ENCODE results near the gene TOX3.

The TOX3 gene

GRCh38 chr16:52563767-52564611 lies 17.0 kb upstream of the TOX3 start:
- DNase-seq = no peak

GRCh38 chr16:52562770-52563169 lies 15.8 kb upstream of the TOX3 start:
- no peak for DNase-seq

DNA sequence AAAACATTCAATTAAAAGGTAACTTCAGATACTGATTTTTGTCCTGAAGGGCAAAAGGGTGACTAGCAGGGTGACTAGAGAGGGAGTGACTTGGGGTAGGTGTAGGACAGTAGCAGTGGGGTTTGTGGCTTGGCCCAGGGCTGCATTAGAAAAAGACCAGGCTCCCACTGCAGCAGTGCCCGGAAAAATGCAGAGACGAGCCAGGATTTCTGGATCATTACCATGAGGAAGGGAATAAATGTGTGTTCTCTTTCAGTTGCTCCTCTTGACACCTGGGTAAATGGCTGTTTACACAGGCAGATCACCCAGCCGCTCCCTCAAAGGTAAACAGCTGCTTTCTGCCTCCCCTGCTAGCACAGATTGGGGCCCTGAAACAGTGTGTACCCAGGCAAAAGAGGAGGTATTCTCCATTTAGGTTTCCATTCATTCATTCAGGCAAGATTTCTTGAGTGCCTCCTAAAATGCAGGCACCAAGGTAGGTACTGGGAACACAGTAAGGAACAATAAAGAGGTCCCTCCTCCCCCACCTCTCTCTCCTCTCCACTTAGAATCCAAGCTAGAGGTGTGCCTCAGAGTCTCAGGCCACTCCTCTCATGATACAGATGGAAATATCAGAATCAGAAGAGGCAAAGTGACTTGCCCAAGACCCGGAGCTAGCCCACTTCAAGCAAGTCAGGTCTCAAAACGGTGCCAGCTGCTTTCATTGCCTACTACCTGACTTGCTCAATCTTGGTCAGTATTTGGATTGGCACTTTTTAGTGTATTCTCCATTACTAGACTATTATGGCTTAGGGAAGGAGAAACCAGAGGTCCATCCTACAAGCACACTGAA lies 15.2 kb upstream of the TOX3 start:
- DNase-seq = no peak

DNA sequence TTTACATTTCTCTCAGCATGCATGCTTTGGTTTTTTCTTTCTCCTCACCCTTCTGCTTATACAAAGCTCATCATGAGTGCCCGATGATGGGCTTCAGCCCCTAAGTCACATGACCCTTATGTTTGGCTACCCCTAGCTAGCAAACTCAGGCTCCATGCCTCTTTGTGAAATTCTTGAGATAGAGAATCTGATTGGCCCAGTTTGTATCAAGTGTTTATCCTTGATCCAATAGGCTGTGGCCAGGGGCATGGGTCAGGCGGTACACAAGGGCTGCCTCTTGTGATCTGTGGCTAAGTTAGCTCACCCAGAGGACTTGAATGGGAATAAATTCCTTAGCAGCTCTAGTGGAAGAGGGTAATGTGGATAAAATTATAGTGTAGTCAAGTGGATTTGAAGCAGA lies 11.5 kb upstream of the TOX3 start:
- no peak for DNase-seq

DNA sequence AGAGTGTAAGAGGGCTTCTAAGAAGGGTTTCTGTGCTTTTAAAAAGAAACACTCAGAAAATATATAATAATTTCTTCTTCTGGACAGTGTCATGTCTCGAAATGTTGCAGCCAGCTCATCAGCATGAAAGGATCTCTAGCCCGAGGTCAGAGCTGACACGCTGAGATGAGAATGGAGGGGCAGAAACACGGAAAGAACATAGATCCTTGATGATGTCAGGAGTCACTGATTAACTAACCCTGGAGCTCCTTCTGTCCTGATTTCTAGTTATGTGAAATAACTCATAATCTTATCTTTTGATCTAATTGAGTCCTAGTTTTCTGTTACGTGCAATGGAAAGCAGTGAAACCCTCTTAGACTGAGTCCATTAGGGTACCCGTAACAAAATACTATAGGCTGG lies 10.3 kb upstream of the TOX3 start:
- DNase-seq = no peak

- no peak for DNase-seq
Measured at GRCh38 chr16:52556083-52556482, 9.1 kb upstream of the TOX3 start.

- DNase-seq = no peak
Measured at GRCh38 chr16:52555572-52555971, 8.6 kb upstream of the TOX3 start.

GRCh38 chr16:52554334-52554733 lies 7.4 kb upstream of the TOX3 start:
- no peak for DNase-seq

- DNase-seq = no peak
Measured at GRCh38 chr16:52553322-52553721, 6.4 kb upstream of the TOX3 start.

DNA sequence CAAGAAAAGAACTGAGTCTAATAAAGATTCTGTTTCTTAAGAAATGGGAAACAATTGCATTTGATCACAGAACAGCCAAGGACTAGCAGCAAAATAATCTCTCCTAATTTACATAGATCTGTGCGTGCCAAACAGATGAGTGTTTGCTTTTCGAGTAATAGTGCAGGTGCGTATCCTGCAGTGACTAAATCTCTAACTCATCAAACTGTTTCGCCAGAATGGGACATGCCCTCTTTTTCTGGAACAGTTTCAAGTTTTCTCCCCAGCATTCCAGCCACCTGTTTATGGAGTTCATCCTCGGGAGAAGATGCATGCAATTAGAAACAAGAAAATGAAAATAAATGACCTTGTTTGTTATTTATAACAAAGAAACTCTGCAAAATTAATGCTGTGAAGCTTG lies 5.7 kb upstream of the TOX3 start:
- DNase-seq = no peak

DNA sequence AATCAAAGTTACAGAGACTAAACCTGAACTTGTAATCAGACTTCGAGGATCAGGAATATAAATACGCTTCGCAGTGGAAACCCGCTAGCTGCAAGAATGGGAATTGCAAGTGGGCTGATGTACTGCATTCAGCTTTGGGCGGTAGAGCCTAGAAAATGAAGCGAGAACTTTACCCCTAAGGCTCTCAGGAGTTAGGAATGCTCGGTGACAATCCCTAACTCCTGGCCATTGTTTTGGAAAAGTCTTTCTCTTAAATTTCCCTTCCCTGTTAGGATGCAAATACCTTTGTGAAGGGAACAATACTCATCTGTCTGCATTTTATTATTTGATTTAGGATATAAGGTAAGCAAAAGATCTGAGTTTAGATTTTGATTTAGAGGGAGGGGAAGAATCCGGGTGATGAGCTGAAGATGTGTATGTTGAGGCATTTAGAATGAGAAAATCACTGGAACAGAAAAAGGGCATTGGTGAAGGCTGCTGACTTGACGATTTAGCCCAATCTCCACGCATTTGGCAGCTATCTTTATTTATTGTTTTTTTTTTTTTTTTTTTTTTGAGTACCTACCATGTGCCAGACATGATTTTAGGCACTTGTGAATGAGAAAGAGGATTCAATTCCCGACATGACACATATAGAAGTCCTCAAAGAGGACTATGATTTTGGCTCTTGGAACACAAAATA lies 2.2 kb upstream of the TOX3 start:
- DNase-seq = no peak

DNA sequence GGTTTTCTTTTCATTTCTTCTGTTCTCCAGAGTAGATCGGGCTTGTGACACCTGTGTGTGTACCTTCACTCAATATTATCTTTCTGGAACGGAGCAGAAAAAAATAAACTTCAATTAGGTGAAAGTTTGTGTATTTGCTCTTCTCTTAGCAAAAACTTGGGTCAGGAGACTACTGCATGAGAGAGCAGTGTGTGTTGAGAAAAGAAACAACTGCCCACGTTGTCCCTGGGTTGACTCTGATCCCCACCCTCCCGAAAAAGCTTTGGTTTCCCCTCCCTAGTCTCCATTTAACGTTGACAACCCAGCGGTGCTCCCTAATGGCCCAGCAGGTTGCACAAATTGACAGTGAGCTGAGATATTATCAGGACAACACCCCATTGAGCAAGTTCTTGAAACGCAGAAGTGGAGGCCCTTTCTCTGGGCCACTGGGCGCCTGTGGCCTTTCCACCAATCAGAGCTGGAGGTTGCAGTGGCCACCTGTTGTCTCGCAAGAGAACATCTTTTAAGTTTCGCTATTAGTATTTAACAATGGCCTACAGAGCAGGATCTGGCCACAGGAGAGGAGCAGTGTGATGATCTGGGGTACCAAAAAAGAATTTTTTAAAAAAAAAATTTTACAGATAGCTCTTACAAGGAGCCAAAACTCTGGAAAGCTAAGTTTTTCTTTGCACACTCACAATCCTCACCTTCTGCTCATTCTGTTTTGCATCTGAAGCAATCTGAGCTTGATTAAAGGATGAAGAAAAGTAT lies 1.5 kb upstream of the TOX3 start:
- no peak for DNase-seq

GRCh38 chr16:52547834-52548215 lies 882 bp upstream of the TOX3 start:
- no peak for DNase-seq

- DNase-seq = no peak
Measured at GRCh38 chr16:52546291-52547003, 496 bp downstream of the TOX3 start.

GRCh38 chr16:52545898-52546266 lies 1.1 kb downstream of the TOX3 start:
- no peak for DNase-seq

DNA sequence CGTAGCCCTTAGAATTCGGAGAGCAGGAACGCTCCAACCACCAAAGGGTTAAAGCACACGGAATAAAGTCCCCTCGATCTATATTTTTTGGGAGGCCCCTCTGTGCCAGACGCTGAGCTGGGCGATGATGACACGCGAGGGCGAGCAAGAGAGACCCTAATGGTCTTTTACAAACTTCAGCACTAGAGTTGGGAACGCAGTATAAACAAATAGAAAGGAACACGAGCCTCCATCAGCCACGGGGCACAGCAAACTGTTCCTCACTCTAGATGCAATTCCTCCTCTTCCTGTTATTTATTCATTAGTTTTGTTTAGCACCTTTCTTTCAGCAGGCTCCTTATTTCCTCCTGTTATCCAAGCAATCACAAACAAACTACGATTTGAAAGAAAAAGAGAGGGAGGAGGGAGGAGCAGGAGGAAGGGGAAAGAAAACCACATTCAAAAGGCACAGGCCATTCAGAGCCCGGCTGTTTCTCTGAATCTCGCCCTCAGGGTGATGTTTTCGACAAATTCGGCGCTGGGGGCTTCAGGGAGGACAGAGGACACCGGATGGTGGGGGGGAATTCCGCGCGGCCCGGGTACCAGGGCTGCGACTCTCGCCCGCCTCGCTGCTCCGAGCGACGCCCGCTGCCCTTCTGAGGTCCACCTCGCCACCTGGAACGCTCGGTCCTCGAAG lies 1.6 kb downstream of the TOX3 start:
- no peak for DNase-seq

DNA sequence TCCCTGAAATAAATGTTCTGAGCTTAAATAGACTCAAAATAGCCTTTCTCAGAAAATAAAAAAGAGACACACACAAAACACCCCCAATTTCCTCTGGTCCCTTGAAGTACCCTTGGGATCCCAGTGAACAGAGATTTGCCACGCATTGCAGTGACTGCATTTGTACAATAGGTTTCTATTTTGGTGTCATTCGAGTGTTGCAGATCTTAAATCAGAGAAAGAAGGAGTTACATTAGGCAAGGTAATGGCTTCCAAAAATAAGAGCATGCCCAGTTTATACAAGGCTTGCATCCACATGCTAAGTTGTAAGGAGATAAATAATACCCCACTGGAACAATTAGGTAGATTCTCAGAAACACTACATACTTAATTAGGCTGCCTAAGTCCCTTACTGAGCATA lies 2.2 kb downstream of the TOX3 start:
- no peak for DNase-seq

DNA sequence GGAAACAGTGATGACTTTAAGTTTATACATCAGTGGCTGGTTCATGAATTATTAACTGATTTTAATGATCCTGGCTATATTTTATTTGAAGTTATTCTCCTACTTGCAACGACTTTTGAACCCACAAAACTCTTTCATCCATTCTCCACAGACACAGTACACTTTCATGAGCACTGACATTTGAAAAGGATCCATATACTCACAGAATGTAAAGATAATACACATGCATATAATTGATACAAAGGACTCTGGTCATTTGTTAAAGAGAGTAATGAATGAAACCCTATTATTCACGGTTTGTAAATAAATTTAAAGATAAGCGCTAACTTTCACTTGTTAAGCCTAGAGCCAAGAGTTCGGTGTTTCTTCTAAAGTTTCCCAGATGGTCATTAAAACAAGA lies 3.3 kb downstream of the TOX3 start:
- DNase-seq = no peak

GRCh38 chr16:52540910-52541309 lies 6.0 kb downstream of the TOX3 start:
- no peak for DNase-seq

DNA sequence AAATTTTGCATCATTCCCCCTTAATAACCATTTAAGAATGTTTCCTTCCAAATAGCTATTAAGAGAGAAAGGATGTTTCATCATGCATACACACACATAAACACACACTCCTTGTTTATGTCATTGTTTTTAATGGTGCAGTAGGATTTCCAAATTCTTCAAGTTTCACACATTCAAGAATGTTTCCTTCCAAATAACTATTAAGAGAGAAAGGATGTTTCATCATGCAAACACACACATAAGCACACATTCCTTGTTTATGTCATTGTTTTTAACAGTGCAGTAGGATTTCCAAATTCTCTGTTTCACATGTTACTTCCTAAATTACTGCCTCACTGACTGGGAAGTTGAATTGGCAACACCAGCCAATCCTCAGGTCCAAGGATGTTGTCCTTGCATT lies 7.8 kb downstream of the TOX3 start:
- DNase-seq = no peak

DNA sequence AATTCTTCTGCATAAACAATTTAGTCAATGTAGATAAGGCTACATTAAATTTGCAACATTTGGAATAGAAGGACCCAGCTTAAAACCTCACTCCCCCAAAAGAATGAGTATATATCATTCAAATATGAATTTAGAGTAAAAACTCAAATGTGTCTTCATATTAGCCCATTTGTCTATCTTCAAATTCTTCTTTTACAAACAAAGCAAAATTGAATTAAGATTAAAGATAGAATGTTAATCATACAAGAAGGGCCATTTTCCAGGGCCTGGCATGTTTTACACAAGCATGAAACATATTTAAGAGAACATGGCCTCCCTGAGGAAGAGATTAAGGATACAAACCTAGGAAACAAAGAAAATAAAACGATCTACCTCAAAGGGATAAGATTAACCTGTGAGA lies 8.4 kb downstream of the TOX3 start:
- no peak for DNase-seq

DNA sequence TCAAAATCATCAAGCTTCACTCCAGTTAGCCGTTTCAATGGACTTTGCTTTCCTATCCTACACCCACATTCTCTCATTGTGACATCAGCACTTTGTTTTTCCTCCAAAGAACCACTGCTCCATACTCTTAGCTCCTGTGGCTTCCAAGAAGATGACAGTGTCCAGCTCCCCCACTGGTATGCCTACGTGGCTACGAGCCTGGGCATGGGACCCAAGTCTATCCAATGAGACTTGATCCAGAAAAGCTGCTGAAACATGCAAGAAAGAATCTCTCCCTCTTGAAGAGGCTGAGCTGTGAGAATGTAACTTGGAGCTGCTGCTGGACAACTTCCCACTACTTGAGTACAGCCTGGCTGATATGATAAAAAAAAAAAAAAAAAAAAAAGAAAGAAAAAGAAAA lies 9.4 kb downstream of the TOX3 start:
- no peak for DNase-seq

Measured in CD4-positive, alpha-beta T cell treated with Interleukin-6 for 4 hours (primary cell).